HG03280 (cell line): Measurements from ENCODE around the gene ZBTB39.

ENCODE experiments used
- ATAC-seq: cut with Tn5 transposase; IDR thresholded peaks from one replicate; pipeline ENCODE4 v1.9.1; 2021; ENCODE audit warnings: mild to moderate bottlenecking, moderate library complexity; ENCODE audit not compliant: unreplicated experiment

The ZBTB39 gene

DNA sequence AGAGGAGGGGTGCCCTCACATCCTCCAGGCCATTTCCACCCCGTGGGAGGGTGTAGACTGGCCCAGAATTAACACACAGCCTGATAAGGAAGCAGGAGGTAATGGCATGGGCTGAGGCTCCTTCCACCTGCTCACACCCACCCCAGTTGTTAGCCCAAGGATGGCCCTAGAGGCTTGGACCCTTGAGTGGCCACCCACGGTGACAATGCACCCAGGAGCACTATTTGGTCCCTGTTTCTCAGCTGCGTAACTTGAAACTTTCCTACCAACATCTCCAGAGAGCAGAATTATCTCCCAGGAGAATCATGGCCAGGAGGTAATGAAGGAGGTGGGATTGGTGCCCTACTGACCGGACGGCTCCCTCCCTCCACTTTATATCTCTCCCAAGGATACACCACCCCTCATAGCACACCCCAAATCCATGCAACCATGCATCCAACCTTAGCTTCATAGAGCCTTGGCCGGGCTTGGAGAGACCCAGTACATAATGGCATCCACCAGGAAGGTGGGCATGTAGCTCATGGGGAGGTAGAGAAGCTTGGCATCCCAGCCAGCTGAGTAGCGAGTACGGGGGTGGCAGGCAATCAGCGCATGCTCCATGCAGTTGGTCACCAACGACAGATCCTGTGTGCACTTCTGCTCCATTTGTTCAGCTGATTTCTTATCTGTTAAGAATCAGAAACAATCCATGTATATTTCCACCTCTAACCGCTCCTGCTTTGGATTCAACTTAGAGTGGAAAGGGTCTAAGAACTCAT lies 54.6 kb downstream of the ZBTB39 start:
- ATAC-seq = no peak

DNA sequence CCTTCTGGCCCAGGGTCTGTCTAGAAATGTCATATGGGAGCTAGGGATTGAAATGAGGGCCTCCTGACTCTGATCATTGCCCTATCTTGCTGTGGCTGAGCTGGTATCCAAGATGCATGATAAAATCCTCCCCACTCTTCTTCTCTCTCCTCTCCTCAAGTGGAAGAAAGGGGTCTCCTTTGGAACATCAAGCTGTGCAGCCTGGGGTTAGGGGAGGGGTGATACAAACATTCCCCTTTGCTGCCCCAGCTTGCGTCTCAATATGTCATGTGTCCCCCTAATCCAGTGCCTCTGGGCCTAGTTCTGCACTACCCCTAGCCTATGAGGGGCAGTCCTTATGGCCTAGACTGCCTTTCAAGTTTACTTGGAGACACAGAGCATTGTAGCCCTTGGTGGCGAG lies 57.5 kb downstream of the ZBTB39 start:
- ATAC-seq = no peak
